ENCODE measurements around the gene PNPLA2. TPM values are rescaled to one million over a fixed set of nuclear protein-coding genes. Genes with fewer than 3 reads are reported as not detected.
A peak's percentile ranks its signal among the peaks of the same experiment; 100 is the strongest.

PNPLA2 gene
- total RNA-seq, 2 experiments from 2014 or later = 24.7 to 26.2 TPM

DNA sequence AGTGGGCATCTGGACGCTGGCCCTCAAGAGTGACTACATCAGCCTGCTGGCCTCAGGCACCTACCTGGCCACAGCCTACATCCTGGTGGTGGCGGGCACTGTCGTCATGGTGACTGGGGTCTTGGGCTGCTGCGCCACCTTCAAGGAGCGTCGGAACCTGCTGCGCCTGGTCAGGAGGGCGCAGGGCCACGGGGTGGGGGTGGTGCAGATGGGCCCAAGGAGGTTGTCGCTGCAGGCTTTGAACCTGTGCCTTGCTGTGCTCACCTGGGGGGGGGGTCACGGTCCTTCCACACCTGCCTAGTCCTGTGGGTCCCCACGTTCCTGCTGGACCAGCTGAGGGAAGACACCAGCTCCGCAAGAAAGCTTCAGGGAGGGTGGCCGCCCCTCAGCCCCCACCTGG lies 17.6 kb downstream of the PNPLA2 start:
- Mint-ChIP-seq H3K4me1 (peaks cover 29% of the 10 kb centered on the region), H3K4me3 (no peak overlapping the region), H3K27ac (no peak overlapping the region), H3K36me3 (ENCODE audit: low read depth) (peaks cover 7% of the 10 kb centered on the region), H3K27me3 (peaks cover 7% of the 10 kb centered on the region), H3K9me3 (ENCODE audit: low read depth) (no peaks in the 10 kb centered on the region)
- CTCF ChIA-PET = no interaction called here
- DNase-seq = no peak
- intact Hi-C loops (cut with DNase I, micrococcal nuclease) = no loop called here
- ATAC-seq = no peak
- POLR2A ChIA-PET = no interaction called here

GRCh38 chr11:836700-837099 lies 18.0 kb downstream of the PNPLA2 start:
- Mint-ChIP-seq H3K27me3 (peaks cover 3% of the 10 kb centered on the region), H3K4me1 (peaks cover 29% of the 10 kb centered on the region), H3K36me3 (ENCODE audit: low read depth) (peaks cover 7% of the 10 kb centered on the region), H3K27ac (no peak overlapping the region), H3K4me3 (no peak overlapping the region), H3K9me3 (ENCODE audit: low read depth) (no peaks in the 10 kb centered on the region)
- CTCF ChIA-PET = interaction anchor here (1.4 kb wide), 1 partner anchor 12 kb away, joined by 3 read pairs; no protein-coding TSS in a partner anchor
- DNase-seq = no peak
- POLR2A ChIA-PET = no interaction called here
- no peak for ATAC-seq
- intact Hi-C loops (cut with DNase I, micrococcal nuclease) = no loop called here

- no peaks in the 10 kb centered on the region for H3K9me3 Mint-ChIP-seq (ENCODE audit: low read depth)
- ChIA-PET CTCF (interaction anchor here (1.4 kb wide), 1 partner anchor 11 kb away, joined by 3 read pairs; no protein-coding TSS in a partner anchor), POLR2A (no interaction called here)
- no peaks in the 10 kb centered on the region for H3K27me3 Mint-ChIP-seq
- H3K4me1 Mint-ChIP-seq = peaks cover 25% of the 10 kb centered on the region
- ATAC-seq (no peak), DNase-seq (no peak)
- H3K36me3 Mint-ChIP-seq (ENCODE audit: low read depth) = peaks cover 7% of the 10 kb centered on the region
- H3K27ac Mint-ChIP-seq = no peak overlapping the region
- no peak overlapping the region for H3K4me3 Mint-ChIP-seq
- intact Hi-C loops (cut with DNase I, micrococcal nuclease) = no loop called here
Observed at GRCh38 chr11:837189-837989, 18.7 kb downstream of the PNPLA2 start.

GRCh38 chr11:837990-838307 lies 19.2 kb downstream of the PNPLA2 start:
- DNase-seq (no peak), ATAC-seq (no peak)
- H3K36me3 Mint-ChIP-seq (ENCODE audit: low read depth) = peaks cover 7% of the 10 kb centered on the region
- CTCF ChIA-PET = interaction anchor here (1.4 kb wide), 1 partner anchor 11 kb away, joined by 3 read pairs; no protein-coding TSS in a partner anchor
- peaks cover 25% of the 10 kb centered on the region for H3K4me1 Mint-ChIP-seq
- intact Hi-C loops (cut with DNase I, micrococcal nuclease) = no loop called here
- no peaks in the 10 kb centered on the region for H3K9me3 Mint-ChIP-seq (ENCODE audit: low read depth)
- no peak overlapping the region for H3K4me3 Mint-ChIP-seq
- H3K27me3 Mint-ChIP-seq = no peaks in the 10 kb centered on the region
- no peak overlapping the region for H3K27ac Mint-ChIP-seq
- POLR2A ChIA-PET = no interaction called here

DNA sequence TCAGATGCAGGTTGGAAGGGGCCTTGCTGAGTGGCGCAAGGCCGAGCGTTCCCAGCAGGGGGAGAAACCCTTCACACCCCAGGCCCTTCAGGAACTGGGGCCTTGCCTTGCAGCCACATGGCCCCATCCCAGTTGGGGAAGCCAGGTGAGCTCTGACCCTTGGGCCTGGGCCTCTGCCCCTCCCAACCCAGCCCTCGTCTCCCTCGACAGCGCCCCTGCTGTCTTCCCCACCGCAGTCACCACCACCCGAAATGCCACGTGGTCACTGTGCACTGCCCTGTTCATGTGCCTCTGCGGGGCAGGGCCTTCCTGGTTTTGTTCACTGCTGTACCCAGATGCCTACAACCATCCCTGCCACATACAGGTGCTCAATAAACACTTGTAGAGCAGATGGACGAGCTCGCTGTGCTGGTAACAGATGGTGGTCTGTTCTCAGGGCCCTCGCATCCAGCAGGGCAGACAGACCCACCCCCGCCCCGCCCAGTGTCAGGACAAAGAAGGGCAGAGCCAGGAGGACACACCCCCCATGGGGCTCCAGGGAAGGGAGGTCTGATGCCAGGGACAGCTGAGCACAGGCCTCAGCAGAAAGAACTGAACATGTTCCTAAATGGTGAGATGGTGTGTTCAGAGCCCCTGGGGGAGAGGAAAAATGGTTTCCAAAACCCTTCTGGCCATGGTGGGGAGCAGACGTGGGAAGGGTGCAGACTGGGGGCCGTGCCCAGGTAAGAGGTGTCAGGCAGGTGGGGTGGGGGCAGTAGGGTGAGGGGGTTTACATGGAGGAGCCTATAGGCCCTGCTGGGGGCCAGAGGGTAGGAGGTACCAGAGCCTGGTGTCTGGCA lies 19.9 kb downstream of the PNPLA2 start:
- Mint-ChIP-seq H3K27me3 (peaks cover 4% of the 10 kb centered on the region), H3K27ac (no peak overlapping the region), H3K9me3 (ENCODE audit: low read depth) (no peaks in the 10 kb centered on the region), H3K4me1 (peaks cover 28% of the 10 kb centered on the region), H3K4me3 (no peak overlapping the region), H3K36me3 (ENCODE audit: low read depth) (peaks cover 7% of the 10 kb centered on the region)
- DNase-seq (no peak), ATAC-seq (no peak)
- ChIA-PET POLR2A (no interaction called here), CTCF (no interaction called here)
- intact Hi-C loops (cut with DNase I, micrococcal nuclease) = no loop called here

DNA sequence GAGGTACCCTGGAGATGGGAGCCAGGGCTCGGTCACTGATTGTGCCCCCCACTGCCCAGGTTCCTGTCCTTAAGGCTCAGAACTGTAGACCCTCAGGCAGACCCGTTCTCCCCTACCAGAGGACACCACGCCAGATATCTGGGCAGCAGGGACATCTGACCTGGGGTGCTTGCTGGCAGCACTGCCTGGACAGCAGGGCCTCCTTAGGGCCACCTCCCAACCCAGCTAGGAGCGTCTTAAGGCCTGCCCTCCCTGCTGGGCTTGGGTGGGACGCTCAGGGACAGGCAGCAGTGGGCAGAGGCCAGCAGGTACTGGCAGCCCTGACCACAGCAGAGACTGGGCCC lies 20.5 kb downstream of the PNPLA2 start:
- ChIA-PET CTCF (interaction anchor here (0.6 kb wide), 1 partner anchor 19 kb away, joined by 3 read pairs; no protein-coding TSS in a partner anchor), POLR2A (no interaction called here)
- H3K9me3 Mint-ChIP-seq (ENCODE audit: low read depth) = no peaks in the 10 kb centered on the region
- DNase-seq (no peak), ATAC-seq (no peak)
- intact Hi-C loops (cut with DNase I, micrococcal nuclease) = no loop called here
- peaks cover 4% of the 10 kb centered on the region for H3K27me3 Mint-ChIP-seq
- no peak overlapping the region for H3K4me3 Mint-ChIP-seq
- peaks cover 26% of the 10 kb centered on the region for H3K4me1 Mint-ChIP-seq
- peaks cover 7% of the 10 kb centered on the region for H3K36me3 Mint-ChIP-seq (ENCODE audit: low read depth)
- no peak overlapping the region for H3K27ac Mint-ChIP-seq

DNA sequence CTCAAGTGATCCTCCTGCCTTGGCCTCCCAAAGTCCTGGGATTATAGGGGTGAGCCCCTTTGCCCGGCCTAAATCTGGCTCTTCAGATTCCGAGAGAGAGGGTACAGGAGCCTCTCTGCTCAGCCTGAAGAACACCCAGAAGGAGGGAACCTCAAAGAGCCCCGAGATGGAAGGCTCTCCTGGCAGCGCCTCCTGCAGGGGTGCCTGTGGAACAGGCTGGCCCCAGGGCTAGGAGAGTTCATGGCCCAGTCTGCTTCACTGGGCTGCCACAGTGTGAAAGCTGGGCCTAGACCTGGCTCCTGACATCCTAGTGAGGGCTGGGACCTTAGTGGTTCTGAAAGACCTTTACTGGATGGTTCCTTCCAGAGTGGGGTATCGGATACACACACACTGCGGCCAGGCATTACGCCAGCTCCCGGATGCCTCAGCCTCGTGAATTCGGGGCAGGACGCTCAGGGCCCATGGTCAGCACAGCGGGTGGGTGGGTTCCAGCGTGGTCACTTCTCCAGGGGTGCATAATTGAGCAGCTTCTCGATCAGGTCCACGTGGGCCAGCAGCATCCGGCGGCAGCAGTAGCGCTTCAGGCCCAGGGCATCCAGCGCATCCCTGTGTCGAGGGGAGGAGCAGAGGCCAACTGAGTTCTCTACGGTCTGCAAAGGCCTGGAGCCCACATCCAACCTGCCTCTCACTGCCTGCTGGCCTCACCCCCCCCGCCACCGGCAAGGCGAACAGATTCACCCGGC lies 21.3 kb downstream of the PNPLA2 start:
- Mint-ChIP-seq H3K27ac (no peak overlapping the region), H3K9me3 (ENCODE audit: low read depth) (no peaks in the 10 kb centered on the region), H3K4me3 (peak overlapping the region; percentile 84), H3K4me1 (peaks cover 25% of the 10 kb centered on the region), H3K36me3 (ENCODE audit: low read depth) (peaks cover 7% of the 10 kb centered on the region), H3K27me3 (peaks cover 4% of the 10 kb centered on the region)
- intact Hi-C loops (cut with DNase I, micrococcal nuclease) = loop anchor here in 1 of 2 experiments (10.0 kb wide), 3 partner anchors 545 to 925 kb away; partner anchors contain the start of genes BRSK2 and CTSD
- ATAC-seq (no peak), DNase-seq (peak; percentile 45)
- ChIA-PET POLR2A (no interaction called here), CTCF (interaction anchor here (0.6 kb wide), 1 partner anchor 20 kb away, joined by 3 read pairs; no protein-coding TSS in a partner anchor)

GRCh38 chr11:841981-842369 lies 23.3 kb downstream of the PNPLA2 start:
- CTCF ChIA-PET = no interaction called here
- Mint-ChIP-seq H3K27me3 (peaks cover 4% of the 10 kb centered on the region), H3K9me3 (ENCODE audit: low read depth) (no peaks in the 10 kb centered on the region), H3K27ac (peak overlapping the region; percentile 87), H3K4me3 (peak overlapping the region; percentile 84), H3K36me3 (ENCODE audit: low read depth) (peaks cover 7% of the 10 kb centered on the region), H3K4me1 (peaks cover 22% of the 10 kb centered on the region)
- ATAC-seq = peak; percentile 41
- no peak for DNase-seq
- POLR2A ChIA-PET = interaction anchor here (1.0 kb wide), 1 partner anchor 8 kb away, joined by 3 read pairs; no protein-coding TSS in a partner anchor
- intact Hi-C loops (cut with DNase I, micrococcal nuclease) = loop anchor here (1.0 to 10.0 kb wide), 13 partner anchors 9 to 923 kb away; partner anchors contain the start of genes RPLP2 (in 2 of the 2), AP2A2 (in 1 of the 2), BRSK2 (in 1 of the 2) and CHID1 (in 1 of the 2)

DNA sequence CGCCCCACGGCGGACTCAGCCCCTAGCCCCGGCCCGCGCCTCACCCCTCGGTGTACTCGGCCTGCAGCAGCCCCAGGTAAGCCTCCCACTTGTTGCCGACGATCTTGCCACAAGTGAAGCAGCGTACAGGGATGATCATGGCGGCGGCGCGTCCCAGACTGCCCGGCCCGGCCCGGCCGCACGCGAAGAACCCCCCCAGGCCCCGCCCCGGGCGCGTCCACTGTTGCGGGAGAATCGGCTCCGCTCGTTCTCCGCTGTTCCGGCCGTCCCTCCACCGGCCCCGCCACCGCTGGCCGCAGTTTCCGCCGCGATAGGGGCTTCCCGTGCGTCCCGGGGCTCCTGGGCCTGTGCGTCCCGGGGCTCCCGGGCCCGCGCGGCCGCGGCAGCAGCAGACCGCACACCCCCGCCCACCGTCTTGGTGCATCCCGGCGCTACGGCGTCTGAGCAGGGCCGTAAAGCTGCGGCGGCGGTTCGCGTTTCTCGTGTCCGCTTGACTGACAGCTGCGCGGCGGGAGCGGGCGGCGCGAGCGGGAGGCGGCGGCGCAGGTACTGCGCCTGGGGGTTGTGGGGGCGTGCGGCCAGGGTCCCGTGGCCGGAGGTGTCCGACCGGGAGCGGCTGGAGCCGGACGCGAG lies 23.8 kb downstream of the PNPLA2 start, which contains the start of the genes POLR2L and TSPAN4:
TSS of gene POLR2L (minus strand) at position 160 of the 633 bp plus-strand sequence. CDS start at position 139, 21 bp downstream.
TSS of gene TSPAN4 (plus strand) at position 483 of the 633 bp plus-strand sequence. CDS start 7,453 bp downstream, outside the sequence.
- peaks cover 7% of the 10 kb centered on the region for H3K36me3 Mint-ChIP-seq (ENCODE audit: low read depth)
- CTCF ChIA-PET = interaction anchor here (1.2 kb wide), 1 partner anchor 17 kb away, joined by 3 read pairs; no protein-coding TSS in a partner anchor
- peak within 1 kb of the TSS; percentile 87 for H3K27ac Mint-ChIP-seq
- ATAC-seq (peak; percentile 80), DNase-seq (peak; percentile 94)
- H3K9me3 Mint-ChIP-seq (ENCODE audit: low read depth) = no peaks in the 10 kb centered on the region
- intact Hi-C loops (cut with DNase I, micrococcal nuclease) = loop anchor here (1.0 to 10.0 kb wide), 13 partner anchors 9 to 922 kb away; partner anchors contain the start of genes RPLP2 (in 2 of the 2), AP2A2 (in 1 of the 2), BRSK2 (in 1 of the 2) and CHID1 (in 1 of the 2)
- peak within 1 kb of the TSS; percentile 84 for H3K4me3 Mint-ChIP-seq
- H3K27me3 Mint-ChIP-seq = peaks cover 4% of the 10 kb centered on the region
- H3K4me1 Mint-ChIP-seq = peaks cover 22% of the 10 kb centered on the region
- POLR2A ChIA-PET = interaction anchor here (0.9 to 1.0 kb wide), 2 partner anchors 9 to 22 kb away, joined by 3 to 4 read pairs; no protein-coding TSS in a partner anchor

DNA sequence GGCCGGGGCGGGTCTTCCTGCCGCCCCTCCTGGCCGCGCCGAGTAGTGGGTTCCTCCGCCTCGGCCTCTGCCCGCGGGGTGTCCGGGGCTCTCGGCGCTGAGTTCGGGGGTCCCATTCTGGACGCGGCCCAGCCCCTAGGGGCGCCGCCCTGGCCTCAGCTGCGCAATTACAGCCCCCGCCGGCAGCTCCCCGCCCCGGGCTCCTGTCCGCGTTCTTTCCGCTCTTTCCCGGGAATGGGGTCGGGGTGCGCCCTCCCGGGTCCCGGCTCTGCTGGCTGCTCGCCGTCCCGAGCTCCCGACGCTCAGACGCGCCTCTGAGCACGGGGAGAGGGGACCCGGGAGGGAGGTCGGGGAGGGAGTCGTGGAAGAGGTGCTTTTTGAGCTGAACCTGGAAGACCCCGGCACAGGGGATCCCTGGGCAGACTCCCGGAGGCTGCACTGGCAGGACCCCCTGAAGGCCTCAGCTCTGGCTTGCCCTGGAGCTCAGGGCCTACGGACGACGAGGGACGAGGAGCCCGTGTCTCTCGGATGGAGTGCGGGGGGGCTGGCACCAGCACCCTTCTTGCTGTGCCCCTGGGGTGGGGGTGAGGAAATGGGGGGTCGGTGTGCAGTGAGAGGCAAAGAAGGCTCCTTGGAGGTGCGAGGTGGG lies 24.5 kb downstream of the PNPLA2 start:
- Mint-ChIP-seq H3K4me3 (peak overlapping the region; percentile 65), H3K27me3 (peaks cover 4% of the 10 kb centered on the region), H3K9me3 (ENCODE audit: low read depth) (no peaks in the 10 kb centered on the region), H3K36me3 (ENCODE audit: low read depth) (peaks cover 7% of the 10 kb centered on the region), H3K27ac (no peak overlapping the region), H3K4me1 (peaks cover 22% of the 10 kb centered on the region)
- ATAC-seq (no peak), DNase-seq (peak; percentile 37)
- POLR2A ChIA-PET = interaction anchor here (0.6 to 0.9 kb wide), 3 partner anchors 23 to 1857 kb away, joined by 4 to 8 read pairs (median 5); partner anchors contain the start of gene KCNQ1OT1
- CTCF ChIA-PET = interaction anchor here (0.6 to 1.2 kb wide), 2 partner anchors 18 to 90 kb away, joined by 3 read pairs; no protein-coding TSS in a partner anchor
- intact Hi-C loops (cut with DNase I, micrococcal nuclease) = loop anchor here (2.0 to 10.0 kb wide), 4 partner anchors 34 to 922 kb away; partner anchors contain the start of genes BRSK2 (in 1 of the 2), CTSD (in 1 of the 2) and RPLP2 (in 1 of the 2)

Data from activated CD4-positive, alpha-beta T cell treated with anti-CD3 and anti-CD28 coated beads for 36 hours (primary cell).